Measurements from ENCODE around the gene FOXE3.

- no peak for TF ChIP-seq POLR2AphosphoS5 (IDR thresholded peaks at IDR 0.05)
- no peak for TF ChIP-seq CTCF (IDR thresholded peaks at IDR 0.05)
These were observed 24.6 kb downstream of the FOXE3 start for GRCh38 chr1:47440599-47441081.

Data from esophagus muscularis mucosa (tissue), 3 donors.